SK-N-SH (cell line): ENCODE measurements around the gene C12orf57. TPM values are rescaled to one million over a fixed set of nuclear protein-coding genes. Genes with fewer than 3 reads are reported as not detected.
A peak's percentile ranks its signal among the peaks of the same experiment; 100 is the strongest.

Source experiments
- CTCF ChIA-PET: fragments of 300-600, 350-600 bp; formaldehyde crosslinking; extraction: SDS; loops from one replicate; lab custom pipeline; 2021; lab: Yijun Ruan, JAX
- POLR2A ChIA-PET: fragments of 350-600 bp; sonication (Branson Sonifier 250); formaldehyde crosslinking; extraction: SDS; loops from one replicate; lab custom pipeline; 2020; ENCODE audit warnings: antibody characterized with exemption, inconsistent platforms; lab: Yijun Ruan, JAX
- DNase-seq: peaks from one replicate; pipeline ENCODE4 v3.0.0; 2012
- H2AFZ ChIP-seq: fragments of 200-600 bp; sonication (generic); 2 replicates; pipeline ENCODE4 v1.8.1; 2016; ENCODE audit warnings: antibody characterized with exemption, mild to moderate bottlenecking, low read depth
- H3F3A ChIP-seq: fragments of 200-600 bp; sonication (generic); replicated peaks from 2 replicates; pipeline ENCODE3; 2016; ENCODE audit warnings: antibody characterized with exemption, mild to moderate bottlenecking; ENCODE audit not compliant: insufficient read depth
- H3K27ac ChIP-seq, 2 experiments: fragments of 200-500 bp in 1 of 2; fragments of 200-600 bp in 1 of 2; sonication (Bioruptor generic) in 1 of 2; sonication (generic), shearing (Covaris generic) in 1 of 2; 2 replicates each; pipeline versions ENCODE4 v1.5.1 to v1.6.1; 2014 to 2016; ENCODE audit warnings: low read depth in 2 of 2, inconsistent platforms in 1 of 2, low read length in 1 of 2, mild to moderate bottlenecking in 1 of 2, mixed read lengths in 1 of 2
- H3K27me3 ChIP-seq: fragments of 200-600 bp; sonication (generic), shearing (Covaris generic); 2 replicates; pipeline ENCODE4 v1.6.1; 2016; ENCODE audit warnings: mixed run types; ENCODE audit not compliant: insufficient read depth
- H3K36me3 ChIP-seq, 2 experiments: fragments of 200-500 bp in 1 of 2; fragments of 200-600 bp in 1 of 2; sonication (Bioruptor generic) in 1 of 2; sonication (generic) in 1 of 2; replicated peaks in 1 of 2; 2 replicates each; pipeline versions ENCODE3 to v1.5.1; 2014 to 2016; ENCODE audit warnings: low read length in 1 of 2, mild to moderate bottlenecking in 1 of 2; ENCODE audit not compliant: insufficient read depth in 2 of 2, control insufficient read depth in 1 of 2
- H3K4me1 ChIP-seq, 2 experiments: fragments of 200-500 bp in 1 of 2; fragments of 200-600 bp in 1 of 2; sonication (Bioruptor generic) in 1 of 2; sonication (generic), shearing (Covaris generic) in 1 of 2; 2 replicates each; pipeline versions ENCODE4 v1.5.1 to v1.6.1; 2014 to 2016; ENCODE audit warnings: low read depth in 1 of 2, low read length in 1 of 2, mixed run types in 1 of 2; ENCODE audit not compliant: insufficient read depth in 2 of 2, control insufficient read depth in 1 of 2
- H3K4me2 ChIP-seq: fragments of 200-600 bp; sonication (generic), shearing (Covaris generic); 2 replicates; pipeline ENCODE4 v1.6.1; 2017; ENCODE audit warnings: mixed run types
- H3K4me3 ChIP-seq, 2 experiments: fragments of 200-500 bp in 1 of 2; fragments of 200-600 bp in 1 of 2; sonication (Bioruptor generic) in 1 of 2; sonication (generic), shearing (Covaris generic) in 1 of 2; 2 replicates each; pipeline versions ENCODE4 v1.5.1 to v1.8.1; 2014 to 2016; ENCODE audit warnings: low read depth in 2 of 2, inconsistent platforms in 1 of 2, low read length in 1 of 2, mild to moderate bottlenecking in 1 of 2, mixed read lengths in 1 of 2, moderate library complexity in 1 of 2
- H3K79me2 ChIP-seq: fragments of 200-600 bp; sonication (generic); 2 replicates; pipeline ENCODE4 v1.8.1; 2017; ENCODE audit warnings: mild to moderate bottlenecking; ENCODE audit not compliant: insufficient read depth
- H3K9ac ChIP-seq: fragments of 200-600 bp; sonication (generic); 2 replicates; pipeline ENCODE4 v1.6.1; 2017; ENCODE audit warnings: mixed run types
- H3K9me2 ChIP-seq: fragments of 200-600 bp; sonication (generic); 2 replicates; pipeline ENCODE4 v1.6.1; 2017; ENCODE audit warnings: mixed run types
- H3K9me3 ChIP-seq: fragments of 200-600 bp; sonication (generic); 2 replicates; pipeline ENCODE4 v1.6.1; 2017; ENCODE audit warnings: mixed run types, mild to moderate bottlenecking, moderate library complexity
- H4K20me1 ChIP-seq: fragments of 200-600 bp; sonication (generic); 2 replicates; pipeline ENCODE4 v1.6.1; 2017; ENCODE audit warnings: mild to moderate bottlenecking, mixed run types; ENCODE audit not compliant: insufficient read depth
- EP300 ChIP-seq, 2 experiments: IDR thresholded peaks; 2 replicates each; pipeline versions ENCODE4 v1.4.0 to v1.6.1; 2012; ENCODE audit warnings: borderline replicate concordance in 1 of 2, low read depth in 1 of 2, low read length in 1 of 2
- FOXJ3 ChIP-seq: sonication (generic); formaldehyde crosslinking; IDR thresholded peaks from 2 replicates; pipeline ENCODE4 v1.5.1; 2020; ENCODE audit warnings: mild to moderate bottlenecking, missing genetic modification reagents
- NFIC ChIP-seq: IDR thresholded peaks from 2 replicates; pipeline ENCODE4 v1.4.0; 2012; ENCODE audit warnings: borderline replicate concordance
- NRF1 ChIP-seq: IDR thresholded peaks from 2 replicates; pipeline ENCODE4 v1.6.1; 2012; ENCODE audit warnings: low read depth, mild to moderate bottlenecking, low read length
- RAD21 ChIP-seq: IDR thresholded peaks from 2 replicates; pipeline ENCODE4 v1.6.1; 2012; ENCODE audit warnings: mild to moderate bottlenecking, low read length
- RCOR1 ChIP-seq: fragments of 150-350 bp; IDR thresholded peaks from 2 replicates; pipeline ENCODE4 v1.6.1; 2017; ENCODE audit warnings: antibody characterized with exemption, low read length
- RXRA ChIP-seq: IDR thresholded peaks from 2 replicates; pipeline ENCODE4 v1.4.0; 2012; ENCODE audit warnings: low read depth, mild to moderate bottlenecking, borderline replicate concordance
- SIN3A ChIP-seq: IDR thresholded peaks from 2 replicates; pipeline ENCODE4 v1.6.1; 2012; ENCODE audit warnings: low read depth, mild to moderate bottlenecking, low read length, moderate library complexity, borderline replicate concordance
- TEAD4 ChIP-seq: IDR thresholded peaks from 2 replicates; pipeline ENCODE4 v1.4.0; 2012; ENCODE audit warnings: mild to moderate bottlenecking, borderline replicate concordance; ENCODE audit not compliant: insufficient read depth
- USF2 ChIP-seq: fragments of 150-350 bp; IDR thresholded peaks from 2 replicates; pipeline ENCODE4 v1.6.1; 2017; ENCODE audit warnings: antibody characterized with exemption, low read length, low read depth, borderline replicate concordance
- ZBTB33 ChIP-seq: IDR thresholded peaks from 2 replicates; pipeline ENCODE4 v1.4.0; 2012; ENCODE audit warnings: low read depth, borderline replicate concordance
- WGBS: methylation state at CpG from one replicate; pipeline ENCODE4 v1.1.6; 2017; ENCODE audit warnings: low lambda C conversion rate; 5-methylcytosine and 5-hydroxymethylcytosine counted together
- polyA plus RNA-seq, 3 experiments: library from polyadenylated mRNA; depleted of rRNA; stranded (reverse); fragments of >200 nt; gene quantifications; 2 replicates each; pipeline ENCODE4 v1.2.3, GENCODE V29; 2012
- TF ChIP-seq, protein P1 (sequence below): fragments of 200-600 bp; sonication (generic); IDR thresholded peaks from 2 replicates; pipeline ENCODE4 v1.6.1; 2017; ENCODE audit warnings: antibody characterized with exemption, mild to moderate bottlenecking, moderate library complexity
- TF ChIP-seq, protein P2 (sequence below): IDR thresholded peaks from 2 replicates; pipeline ENCODE4 v1.4.0; 2012; ENCODE audit warnings: low read depth, borderline replicate concordance

C12orf57 gene
- polyA plus RNA-seq, 1 of the 3 experiments (the other 2 are of a cell fraction): 659 TPM

GRCh38 chr12:6939191-6939540, 4.7 kb upstream of the C12orf57 start:
- Histone ChIP-seq H3K9ac (no peak overlapping the region), H3K4me1 (peaks cover 0 to 22% of the 10 kb centered on the region in 2 experiments; a peak in 1 of 4 replicates), H4K20me1 (peaks cover 2% of the 10 kb centered on the region; the same call in 1 of the 2 replicates), H2AFZ (no peak overlapping the region), H3K36me3 (peaks cover 47 to 54% of the 10 kb centered on the region in 2 experiments), H3K27me3 (no peaks in the 10 kb centered on the region), H3F3A (peaks cover 70% of the 10 kb centered on the region), H3K9me3 (no peaks in the 10 kb centered on the region), H3K79me2 (peaks cover 33% of the 10 kb centered on the region), H3K9me2 (no peaks in the 10 kb centered on the region), H3K27ac (no peak overlapping the region; a peak in 1 of 4 replicates), H3K4me2 (no peak overlapping the region), H3K4me3 (no peak overlapping the region)
- DNase-seq: no peak
- TF ChIP-seq NFIC (no peak), RCOR1 (no peak), EP300 (IDR thresholded peaks at IDR 0.05; ENCODE audit: borderline replicate concordance in 1 of 2, low read depth in 1 of 2, low read length in 1 of 2) (no peak), NRF1 (no peak), FOXJ3 (CRISPR knock-in tag) (no peak), RAD21 (no peak), ZBTB33 (no peak), SIN3A (no peak)
- TF ChIP-seq, protein P1, sequence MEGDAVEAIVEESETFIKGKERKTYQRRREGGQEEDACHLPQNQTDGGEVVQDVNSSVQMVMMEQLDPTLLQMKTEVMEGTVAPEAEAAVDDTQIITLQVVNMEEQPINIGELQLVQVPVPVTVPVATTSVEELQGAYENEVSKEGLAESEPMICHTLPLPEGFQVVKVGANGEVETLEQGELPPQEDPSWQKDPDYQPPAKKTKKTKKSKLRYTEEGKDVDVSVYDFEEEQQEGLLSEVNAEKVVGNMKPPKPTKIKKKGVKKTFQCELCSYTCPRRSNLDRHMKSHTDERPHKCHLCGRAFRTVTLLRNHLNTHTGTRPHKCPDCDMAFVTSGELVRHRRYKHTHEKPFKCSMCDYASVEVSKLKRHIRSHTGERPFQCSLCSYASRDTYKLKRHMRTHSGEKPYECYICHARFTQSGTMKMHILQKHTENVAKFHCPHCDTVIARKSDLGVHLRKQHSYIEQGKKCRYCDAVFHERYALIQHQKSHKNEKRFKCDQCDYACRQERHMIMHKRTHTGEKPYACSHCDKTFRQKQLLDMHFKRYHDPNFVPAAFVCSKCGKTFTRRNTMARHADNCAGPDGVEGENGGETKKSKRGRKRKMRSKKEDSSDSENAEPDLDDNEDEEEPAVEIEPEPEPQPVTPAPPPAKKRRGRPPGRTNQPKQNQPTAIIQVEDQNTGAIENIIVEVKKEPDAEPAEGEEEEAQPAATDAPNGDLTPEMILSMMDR: no peak
- 95% methylated on average over 2 of the region's 2 CpGs for WGBS
- ChIA-PET CTCF (interaction anchor here (0.9 to 9.2 kb wide), 8 partner anchors 10 to 174 kb away, joined by 3 to 134 read pairs (median 7); partner anchors contain the start of genes ENO2 and SPSB2), POLR2A (interaction anchor here (0.7 to 1.6 kb wide), 2 partner anchors 15 to 26 kb away, joined by 3 read pairs; no protein-coding TSS in a partner anchor)

DNA sequence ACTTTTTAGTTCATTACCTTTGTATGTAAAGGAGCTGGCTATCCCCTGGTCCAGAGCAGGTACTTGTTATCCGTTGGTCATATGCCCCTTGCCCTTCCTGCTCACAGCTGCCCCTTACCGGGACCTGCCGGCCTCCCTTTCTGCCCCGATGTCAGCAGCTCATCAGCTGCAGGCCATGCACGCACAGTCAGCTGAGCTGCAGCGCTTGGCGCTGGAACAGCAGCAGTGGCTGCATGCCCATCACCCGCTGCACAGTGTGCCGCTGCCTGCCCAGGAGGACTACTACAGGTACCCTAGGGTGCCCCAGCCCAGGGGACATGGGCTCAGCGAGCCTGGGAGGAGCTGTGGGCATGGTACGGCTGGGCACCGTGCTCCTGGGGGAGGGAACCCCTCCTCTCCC, 2.6 kb upstream of the C12orf57 start:
- WGBS: 93% methylated on average over 7 of the region's 12 CpGs
- Histone ChIP-seq H3K79me2 (peaks cover 29% of the 10 kb centered on the region), H3K36me3 (peaks cover 32 to 34% of the 10 kb centered on the region in 2 experiments), H3K9ac (no peak overlapping the region), H3K9me2 (no peaks in the 10 kb centered on the region), H3K27me3 (no peaks in the 10 kb centered on the region), H3K4me2 (no peak overlapping the region), H3F3A (peaks cover 65% of the 10 kb centered on the region), H3K27ac (peak overlapping the region in 1 of 2 experiments; percentile 14; a peak in 2 of 4 replicates), H2AFZ (no peak overlapping the region), H3K4me3 (no peak overlapping the region), H3K9me3 (no peaks in the 10 kb centered on the region), H4K20me1 (no peaks in the 10 kb centered on the region), H3K4me1 (peaks cover 6 to 31% of the 10 kb centered on the region in 2 experiments; a peak in 3 of 4 replicates)
- DNase-seq: no peak
- CTCF ChIA-PET: interaction anchor here (0.9 to 9.2 kb wide), 4 partner anchors 18 to 70 kb away, joined by 3 to 134 read pairs (median 29); partner anchors contain the start of gene SPSB2
- POLR2A ChIA-PET: interaction anchor here (0.9 kb wide), 1 partner anchor 90 kb away, joined by 4 read pairs; the partner anchor contains the start of gene CDCA3
- TF ChIP-seq, protein P1: no peak
- TF ChIP-seq ZBTB33 (no peak), TEAD4 (no peak), USF2 (no peak), RXRA (no peak)
- TF ChIP-seq, protein P2, sequence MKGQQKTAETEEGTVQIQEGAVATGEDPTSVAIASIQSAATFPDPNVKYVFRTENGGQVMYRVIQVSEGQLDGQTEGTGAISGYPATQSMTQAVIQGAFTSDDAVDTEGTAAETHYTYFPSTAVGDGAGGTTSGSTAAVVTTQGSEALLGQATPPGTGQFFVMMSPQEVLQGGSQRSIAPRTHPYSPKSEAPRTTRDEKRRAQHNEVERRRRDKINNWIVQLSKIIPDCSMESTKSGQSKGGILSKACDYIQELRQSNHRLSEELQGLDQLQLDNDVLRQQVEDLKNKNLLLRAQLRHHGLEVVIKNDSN: no peak
